ENCODE results near the gene ELOVL5. TPM values are rescaled to one million over a fixed set of nuclear protein-coding genes. Genes with fewer than 3 reads are reported as not detected.

ELOVL5 gene
- total RNA-seq, 1 experiment from 2014 or later: 121 TPM

- H3K4me2 ChIP-seq (ENCODE audit: insufficient read depth, insufficient read length, low read length): no peak overlapping the region
- no peak overlapping the region for H3K9ac ChIP-seq (ENCODE audit: extremely low read depth, insufficient read length, low read length)
- no peak overlapping the region for H3T11ph ChIP-seq (ENCODE audit: low read length)
- no peaks in the 10 kb centered on the region for H3K27me3 ChIP-seq (ENCODE audit: insufficient read depth, low read length)
- no peak overlapping the region for H2BK15ac ChIP-seq (ENCODE audit: low read depth, low read length)
- H3K27ac ChIP-seq (ENCODE audit: insufficient read length, low read depth, low read length): no peak overlapping the region
- no peak overlapping the region for H2AFZ ChIP-seq (ENCODE audit: low read length)
- no peak overlapping the region for H3K23ac ChIP-seq (ENCODE audit: insufficient read length, low read depth, low read length)
- no peaks in the 10 kb centered on the region for H4K20me1 ChIP-seq (ENCODE audit: control insufficient read depth, insufficient read depth, insufficient read length)
- no peak overlapping the region for H4K91ac ChIP-seq (ENCODE audit: insufficient read length, low read depth, low read length)
- H3K4me1 ChIP-seq (ENCODE audit: insufficient read depth, low read length): no peaks in the 10 kb centered on the region
- H4K8ac ChIP-seq (replicated peaks; ENCODE audit: insufficient read length, low read depth, low read length): no peak overlapping the region
- peak overlapping the region in 1 of 3 experiments; percentile 69; a peak in 2 of 7 replicates for H3K27ac Mint-ChIP-seq
- H2BK20ac ChIP-seq (ENCODE audit: low read depth, low read length, poor library complexity, severe bottlenecking): no peak overlapping the region
- no peaks in the 10 kb centered on the region for H3K79me1 ChIP-seq (ENCODE audit: insufficient read depth, low read depth, low read length, poor library complexity, severe bottlenecking)
- H3K27me3 Mint-ChIP-seq (ENCODE audit: low read depth): no peaks in the 10 kb centered on the region
- no CpG with 5 or more reads among the region's 5 CpGs for WGBS (ENCODE audit: extremely low coverage, insufficient read length, low lambda C conversion rate)
- H3K9me3 ChIP-seq (ENCODE audit: control insufficient read depth, low read depth, low read length): no peaks in the 10 kb centered on the region
- no peaks in the 10 kb centered on the region for H3K23me2 ChIP-seq (ENCODE audit: insufficient read length, low read depth, low read length, poor library complexity, severe bottlenecking)
- H2BK5ac ChIP-seq (ENCODE audit: insufficient read length, low read length): no peak overlapping the region
- peaks cover 24 to 39% (median 26%) of the 10 kb centered on the region in 3 experiments; a peak in 6 of 7 replicates for H3K36me3 Mint-ChIP-seq (ENCODE audit: insufficient read depth in 1 of 3, low read depth in 3 of 3)
- H3K4ac ChIP-seq (ENCODE audit: low read depth, low read length): no peak overlapping the region
- no peak overlapping the region for H3K4me3 Mint-ChIP-seq
- H3K79me2 ChIP-seq (ENCODE audit: insufficient read depth, low read length): no peaks in the 10 kb centered on the region
- no peak for DNase-seq
- H4K5ac ChIP-seq (ENCODE audit: insufficient read length, low read depth, low read length): no peak overlapping the region
- H3K18ac ChIP-seq (ENCODE audit: insufficient read length, low read depth, low read length): no peak overlapping the region
- no peaks in the 10 kb centered on the region for H3K4me1 Mint-ChIP-seq
- H3K14ac ChIP-seq (ENCODE audit: insufficient read depth, low read length): no peak overlapping the region
- no peak overlapping the region for H2BK12ac ChIP-seq (ENCODE audit: insufficient read length, low read depth, low read length)
- no peak for TF ChIP-seq CTCF (conservative IDR thresholded peaks at IDR 0.05)
- H3K9me3 Mint-ChIP-seq: no peaks in the 10 kb centered on the region
- no peak overlapping the region for H2AK5ac ChIP-seq (ENCODE audit: insufficient read length, low read length)
- no peak overlapping the region for H2BK120ac ChIP-seq (ENCODE audit: low read depth, low read length, poor library complexity, severe bottlenecking)
- H3K56ac ChIP-seq (ENCODE audit: insufficient read length, low read depth, low read length): no peak overlapping the region
These were observed 90.0 kb downstream of the ELOVL5 start for GRCh38 chr6:53258774-53259155.

Measured in H9 (cell line).